HG02759 (cell line): ENCODE results near the gene SNAPIN.
"Not testable (repeated sequence)": the region's sequence is repeated elsewhere in the genome, so short reads cannot be mapped to it uniquely, and the experiment has no call there.

Source experiments
- ATAC-seq: cut with Tn5 transposase; IDR thresholded peaks from one replicate; pipeline ENCODE4 v1.9.1; 2021; ENCODE audit warnings: mild to moderate bottlenecking, moderate library complexity; ENCODE audit not compliant: unreplicated experiment

The SNAPIN gene

DNA sequence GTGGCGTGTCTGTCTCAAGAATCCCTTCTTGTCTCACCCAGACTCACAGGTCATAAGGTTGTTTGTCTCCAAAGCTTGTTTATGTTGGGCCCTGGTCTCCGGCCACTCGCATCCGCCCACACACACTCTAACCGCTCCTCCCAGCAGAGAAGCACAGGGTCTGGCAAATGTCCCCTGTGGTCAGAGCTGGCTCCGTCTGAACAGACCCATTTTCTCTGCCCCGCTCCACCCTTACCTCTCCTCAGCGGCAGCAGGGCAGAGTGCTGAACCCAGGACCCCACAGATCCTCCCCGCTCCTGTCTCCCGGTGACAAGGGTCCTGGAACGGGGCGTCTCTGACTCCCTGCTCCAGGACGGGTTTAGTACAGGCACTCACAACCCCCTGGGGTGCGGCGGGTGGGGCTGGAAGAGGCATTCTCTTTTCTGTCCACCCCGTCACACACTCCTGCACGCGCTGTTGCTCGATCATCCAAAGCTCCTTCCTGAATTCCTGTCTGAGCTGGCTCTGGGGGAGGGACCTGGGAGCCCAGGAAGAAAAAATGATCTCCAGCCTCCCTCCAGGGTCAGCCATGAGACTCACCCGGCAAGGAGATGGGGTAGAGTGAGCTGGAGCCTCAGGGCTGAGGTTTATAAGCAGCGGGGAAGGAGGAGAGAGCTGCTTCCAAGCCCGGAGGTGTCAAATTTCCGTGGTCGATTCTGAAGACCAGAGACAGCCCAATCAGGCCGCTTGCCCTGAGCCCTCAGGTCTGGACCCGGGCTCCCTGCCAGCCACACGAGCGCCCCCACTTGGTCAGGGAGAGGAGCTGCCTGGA lies 31.4 kb upstream of the SNAPIN start, which contains the start of gene S100A13:
Gene S100A13, minus strand, starts transcription at position 602 of the 811 bp plus-strand sequence. CDS start 1,033 bp downstream, outside the sequence.
- no peak for ATAC-seq

DNA sequence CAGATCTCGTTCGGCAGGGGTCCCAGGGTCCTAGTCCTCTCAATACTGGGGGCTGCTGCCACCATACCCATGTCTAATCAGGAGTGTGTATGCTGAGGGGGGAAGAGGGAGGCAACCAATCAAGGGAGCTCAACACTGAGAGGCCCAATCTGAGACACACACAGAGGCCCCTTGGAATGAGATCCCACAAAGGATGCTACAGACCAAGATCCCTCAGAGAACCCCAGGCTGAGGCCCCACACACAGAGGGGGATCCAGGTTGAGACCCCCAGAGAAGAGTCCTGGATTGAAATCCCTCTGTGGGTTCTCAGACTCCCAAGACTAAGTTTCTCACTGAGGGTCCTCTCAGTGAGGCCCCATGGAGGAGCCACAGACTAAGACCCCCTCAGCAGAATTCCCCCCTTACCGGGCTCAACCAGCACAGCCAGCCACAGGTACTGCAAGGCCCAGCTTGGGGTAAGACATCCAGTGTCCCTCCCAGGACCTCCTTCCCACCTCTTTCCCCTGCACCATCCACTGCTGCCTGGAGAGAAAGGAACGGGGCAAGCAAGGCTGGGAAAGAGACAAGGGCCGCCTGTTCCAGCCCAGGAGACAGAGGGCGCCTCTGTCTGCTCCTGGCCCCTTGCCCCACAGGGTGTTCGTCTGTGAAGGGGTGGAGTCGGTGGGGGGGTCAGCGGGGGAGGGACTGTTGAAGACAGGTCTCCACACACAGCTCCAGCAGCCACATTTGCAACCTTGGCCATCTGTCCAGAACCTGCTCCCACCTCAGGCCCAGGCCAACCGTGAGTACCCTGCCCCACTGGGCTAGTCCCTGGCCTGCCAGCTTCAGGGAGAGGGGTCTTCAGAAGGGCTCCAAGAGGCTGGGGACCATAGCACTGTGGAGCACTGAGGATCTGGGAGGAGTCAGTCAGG lies 30.5 kb upstream of the SNAPIN start, which contains the start of gene S100A1:
Gene S100A1, plus strand, starts transcription at position 720 of the 912 bp plus-strand sequence. CDS start 2,088 bp downstream, outside the sequence.
- no peak for ATAC-seq

DNA sequence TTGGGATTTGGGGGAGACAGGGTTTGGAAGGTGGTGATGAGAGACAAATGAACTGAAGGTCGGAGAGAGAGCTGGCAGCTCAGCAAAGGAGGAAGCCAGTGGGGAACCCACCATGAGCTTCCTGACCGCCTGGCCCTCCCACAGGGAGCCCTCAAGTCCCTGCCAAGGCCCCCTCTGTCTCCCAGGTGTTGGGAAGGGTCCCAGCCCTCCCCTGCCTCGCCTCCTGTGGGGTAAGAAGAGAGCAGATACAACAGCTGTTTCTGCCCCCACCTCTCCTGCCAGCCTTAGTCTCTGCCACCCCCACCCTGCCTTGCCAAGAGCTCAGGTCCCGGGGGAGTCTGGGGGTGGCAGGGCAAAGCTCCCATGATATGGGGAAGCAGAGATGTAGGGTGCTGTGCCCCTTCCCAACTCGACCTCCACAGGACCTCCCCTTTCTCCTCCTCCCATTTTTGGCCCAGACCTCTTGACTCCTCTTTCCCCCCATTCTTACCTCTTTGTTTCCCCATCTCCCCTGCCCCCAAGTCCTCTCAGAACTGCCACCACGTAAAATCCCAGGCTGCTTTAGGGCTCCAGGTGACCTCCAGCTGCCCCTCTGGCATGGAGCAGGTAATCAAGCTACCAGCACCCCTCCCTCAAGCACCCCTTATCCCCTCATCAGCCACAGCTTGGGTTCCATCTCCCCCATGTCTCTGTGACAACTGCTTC lies 29.7 kb upstream of the SNAPIN start:
- ATAC-seq, result no peak

DNA sequence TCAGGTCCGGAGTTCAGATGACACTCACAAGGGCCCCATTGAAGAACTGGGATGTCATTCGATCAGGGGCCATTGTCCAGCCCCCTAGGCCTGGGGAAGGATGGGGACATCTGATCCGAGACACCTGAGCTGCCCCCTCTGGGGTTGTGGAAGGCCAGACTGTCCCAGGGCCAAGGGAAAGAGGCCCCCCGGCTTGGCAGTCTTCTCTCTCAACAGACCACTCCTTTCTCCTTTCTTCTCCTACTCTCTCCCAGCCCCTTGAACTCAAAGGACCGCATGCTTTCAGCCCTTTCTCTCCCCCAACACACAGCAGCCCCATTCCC lies 29.2 kb upstream of the SNAPIN start:
- no peak for ATAC-seq

DNA sequence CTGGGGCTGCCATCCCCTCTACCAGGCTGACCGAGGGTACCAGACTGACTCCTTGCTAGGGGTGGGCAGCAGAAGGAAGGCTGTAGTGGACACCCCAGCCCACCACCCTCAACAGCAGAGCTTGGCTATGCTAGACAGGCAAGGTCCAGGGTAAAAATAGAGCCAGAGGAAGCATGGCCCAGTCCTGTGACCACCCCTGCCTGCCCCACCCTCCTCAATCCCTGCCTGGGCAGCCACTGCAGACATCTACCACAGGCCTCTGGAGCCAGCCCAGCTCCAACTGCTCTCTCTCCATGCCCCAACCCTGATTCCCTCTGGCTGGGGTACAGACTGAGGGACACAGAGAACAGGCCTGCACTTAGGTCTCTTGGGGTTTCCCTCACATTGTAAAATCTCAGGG lies 28.5 kb upstream of the SNAPIN start:
- ATAC-seq, result no peak

DNA sequence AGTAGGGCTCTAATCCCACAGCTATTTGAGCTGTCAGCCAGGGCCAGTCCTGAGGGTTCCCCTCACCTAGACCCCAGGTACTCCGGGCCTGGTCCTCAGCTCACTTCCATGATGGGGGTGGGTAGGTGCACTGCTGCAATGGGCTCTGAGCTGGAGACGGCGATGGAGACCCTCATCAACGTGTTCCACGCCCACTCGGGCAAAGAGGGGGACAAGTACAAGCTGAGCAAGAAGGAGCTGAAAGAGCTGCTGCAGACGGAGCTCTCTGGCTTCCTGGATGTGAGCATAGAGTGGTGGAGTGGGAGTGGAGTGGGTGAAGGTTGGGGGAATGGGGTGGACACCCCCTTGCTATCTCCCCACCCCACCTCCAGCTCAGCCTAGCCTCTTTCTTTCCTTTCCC lies 28.1 kb upstream of the SNAPIN start:
- ATAC-seq, result no peak

DNA sequence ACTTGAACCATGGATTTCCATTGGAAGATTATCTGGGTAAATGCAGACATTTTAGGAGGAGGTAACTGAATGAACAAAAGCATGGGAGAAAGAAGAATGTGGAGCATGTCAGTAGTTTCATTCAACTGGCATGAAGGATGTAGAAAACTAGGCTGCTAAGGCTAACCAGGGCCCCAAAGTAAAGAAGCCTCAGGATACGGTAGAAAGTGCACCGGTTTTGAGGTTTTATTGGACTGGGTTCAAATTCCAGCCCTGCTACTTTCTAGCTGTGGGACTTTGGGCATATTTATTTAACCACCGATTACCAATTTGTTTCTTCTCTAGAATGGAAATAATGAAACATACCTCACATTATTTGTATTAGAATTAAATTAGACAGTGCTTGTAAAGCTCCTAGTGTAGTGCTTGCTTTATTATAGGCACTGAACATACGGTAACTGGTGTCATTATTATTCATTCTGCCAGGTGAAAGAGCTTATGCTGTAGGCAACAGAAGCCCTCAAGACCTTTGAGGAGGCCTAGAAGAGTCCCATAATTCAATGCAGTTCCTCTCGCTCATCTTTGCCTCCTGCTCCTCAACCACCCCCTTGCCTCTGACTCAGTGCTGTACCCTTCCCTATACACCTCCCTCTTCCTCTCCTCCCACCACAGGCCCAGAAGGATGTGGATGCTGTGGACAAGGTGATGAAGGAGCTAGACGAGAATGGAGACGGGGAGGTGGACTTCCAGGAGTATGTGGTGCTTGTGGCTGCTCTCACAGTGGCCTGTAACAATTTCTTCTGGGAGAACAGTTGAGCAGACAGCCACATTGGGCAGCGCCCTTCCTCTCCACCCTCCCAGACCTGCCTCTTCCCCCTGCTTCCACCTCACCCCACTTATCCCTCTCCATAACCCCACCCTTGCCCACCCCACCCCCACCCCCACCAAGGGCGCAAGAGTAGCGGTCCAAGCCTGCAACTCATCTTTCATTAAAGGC lies 27.2 kb upstream of the SNAPIN start:
- ATAC-seq, result no peak

DNA sequence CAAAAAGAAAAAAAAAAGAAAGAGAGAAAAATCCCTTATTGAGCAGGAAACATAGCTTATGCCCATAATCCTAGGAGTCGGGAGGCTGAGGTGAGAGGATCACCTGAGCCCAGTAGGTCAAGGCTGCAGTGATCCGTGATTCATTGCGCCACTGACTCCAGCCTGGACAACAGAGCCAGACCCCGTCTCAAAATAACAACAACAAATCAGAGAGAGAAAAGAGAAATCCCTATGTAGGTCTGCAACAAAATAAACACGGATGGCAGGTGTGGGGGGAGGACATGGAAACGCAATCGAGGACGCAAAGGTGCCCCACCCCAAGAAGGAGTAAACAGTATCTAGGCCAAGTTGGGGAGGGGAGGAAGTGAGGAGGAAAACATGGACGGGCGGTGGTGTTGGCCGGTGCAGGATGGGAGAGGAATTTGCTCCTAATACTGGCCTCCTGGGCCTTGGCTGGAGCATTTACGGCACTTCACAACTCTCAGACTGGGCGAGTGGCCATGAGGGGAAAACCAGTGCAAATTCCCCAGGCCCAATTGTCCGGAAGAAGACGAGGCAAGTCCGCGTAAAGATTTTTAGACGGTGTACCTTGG lies 25.2 kb upstream of the SNAPIN start:
- peak; percentile 6 for ATAC-seq

DNA sequence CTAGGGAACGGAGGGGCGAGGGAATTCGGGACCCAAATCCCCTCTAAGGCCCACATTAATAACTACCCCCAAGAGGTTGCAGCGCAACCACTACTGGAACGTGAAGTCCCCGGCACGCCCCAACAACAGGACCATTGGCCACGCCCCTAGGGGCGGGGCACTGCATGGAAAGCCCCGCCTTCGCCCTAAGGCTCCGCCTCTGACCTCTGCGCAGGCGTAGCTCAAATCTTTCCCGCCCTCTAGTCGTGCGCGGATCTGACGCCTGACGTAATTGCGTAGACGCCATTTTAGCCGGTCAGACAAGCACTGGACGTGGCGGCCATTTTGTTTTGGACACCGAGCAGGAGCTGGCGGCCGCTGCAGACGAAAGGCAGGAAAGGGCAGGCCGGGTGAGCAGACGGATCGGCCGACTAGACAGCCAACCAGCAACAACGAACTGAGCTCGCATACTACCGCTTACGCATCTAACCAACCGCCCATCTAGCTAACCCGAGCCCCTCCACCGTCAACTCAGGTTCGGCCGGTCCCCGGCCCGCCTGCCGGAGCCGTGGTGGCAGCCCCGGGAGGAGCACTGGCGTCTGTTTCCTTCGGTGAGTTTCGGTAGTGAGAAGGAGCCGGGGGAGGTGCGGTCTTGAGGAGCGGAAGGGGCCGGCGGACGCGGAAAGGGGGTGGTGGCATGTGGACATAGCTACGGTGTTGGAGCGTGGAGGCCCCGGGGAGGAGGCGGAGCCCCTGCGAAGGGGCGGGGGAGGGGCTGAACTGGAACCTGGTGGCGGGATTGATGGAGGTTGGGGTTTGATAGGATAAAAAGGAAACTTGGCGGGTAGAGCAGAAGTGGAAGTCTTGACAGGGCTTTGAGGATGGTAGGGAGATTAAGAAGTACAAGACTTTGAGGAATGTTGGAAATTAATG lies 24.5 kb upstream of the SNAPIN start, which contains the start of gene CHTOP:
Gene CHTOP, plus strand, starts transcription at position 313 of the 912 bp plus-strand sequence. CDS start 2,523 bp downstream, outside the sequence.
- ATAC-seq, result peak; percentile 91

DNA sequence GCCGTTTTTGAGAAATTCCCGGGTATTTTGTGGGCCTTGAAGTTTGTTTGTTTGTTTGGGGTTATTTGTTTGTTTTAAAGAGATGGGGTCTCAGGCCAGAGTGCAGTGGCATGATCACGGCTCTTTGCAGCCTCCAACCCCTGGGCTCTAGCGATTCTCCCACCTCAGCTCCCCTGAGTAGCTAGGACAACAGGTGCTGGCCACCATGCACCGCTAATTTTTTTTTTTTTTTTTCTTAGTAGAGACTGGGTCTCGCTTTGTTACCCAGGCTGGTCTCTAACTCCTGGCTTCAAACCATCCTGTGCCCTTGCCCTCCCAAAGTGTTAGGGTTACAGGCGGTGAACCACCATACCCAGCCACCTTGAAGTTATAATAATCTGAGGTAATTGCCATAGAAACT lies 22.6 kb upstream of the SNAPIN start:
- no peak for ATAC-seq

DNA sequence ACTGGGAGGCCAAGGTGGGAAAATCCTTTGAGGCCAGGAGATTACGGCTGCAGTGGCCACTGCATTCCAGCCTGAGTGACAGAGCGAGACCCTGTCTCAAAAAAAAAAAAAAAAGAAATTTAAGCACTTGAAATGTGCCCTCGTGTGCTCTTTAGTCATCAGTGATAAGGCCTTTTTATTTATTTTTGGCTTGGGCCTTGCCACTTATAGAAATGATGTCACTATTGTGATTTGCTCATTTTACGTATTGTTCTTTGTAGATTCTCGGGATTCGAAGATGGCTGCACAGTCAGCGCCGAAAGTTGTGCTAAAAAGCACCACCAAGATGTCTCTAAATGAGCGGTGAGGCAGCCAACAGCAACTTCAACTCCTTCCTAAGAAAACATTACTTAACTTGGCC lies 22.2 kb upstream of the SNAPIN start:
- no peak for ATAC-seq

DNA sequence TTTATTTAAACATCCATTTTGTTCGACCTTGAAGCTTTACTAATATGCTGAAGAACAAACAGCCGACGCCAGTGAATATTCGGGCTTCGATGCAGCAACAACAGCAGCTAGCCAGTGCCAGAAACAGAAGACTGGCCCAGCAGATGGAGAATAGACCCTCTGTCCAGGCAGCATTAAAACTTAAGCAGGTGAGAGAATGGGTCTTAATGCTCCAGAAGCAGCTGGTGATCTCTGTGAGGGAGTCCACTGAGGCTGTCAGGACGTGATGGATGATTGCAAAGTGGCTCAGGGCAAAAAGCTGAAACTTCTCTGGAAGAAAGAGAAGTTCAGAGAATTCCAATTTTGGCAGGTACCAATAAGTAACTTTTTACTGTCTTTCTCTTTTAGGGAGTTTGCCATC lies 20.2 kb upstream of the SNAPIN start:
- ATAC-seq, result no peak

DNA sequence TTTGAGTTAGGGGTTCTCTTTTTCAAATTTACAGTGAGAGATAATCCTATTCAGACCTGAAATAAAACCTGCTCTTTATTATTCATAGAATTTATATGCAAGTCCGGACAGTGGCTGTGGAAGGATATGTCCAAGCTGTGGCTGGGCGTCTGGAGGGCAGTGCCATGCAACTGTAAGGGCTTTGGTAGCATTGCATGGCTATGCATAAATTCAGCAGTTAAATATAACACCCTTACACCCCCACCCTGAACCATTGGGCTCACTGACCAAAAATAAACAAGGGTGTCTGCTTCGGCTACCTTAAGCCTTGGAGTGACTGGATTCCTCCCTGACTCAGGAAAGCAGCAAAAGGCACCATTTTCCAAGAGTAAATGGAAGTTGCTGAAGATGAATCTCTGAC lies 19.2 kb upstream of the SNAPIN start:
- no peak for ATAC-seq

DNA sequence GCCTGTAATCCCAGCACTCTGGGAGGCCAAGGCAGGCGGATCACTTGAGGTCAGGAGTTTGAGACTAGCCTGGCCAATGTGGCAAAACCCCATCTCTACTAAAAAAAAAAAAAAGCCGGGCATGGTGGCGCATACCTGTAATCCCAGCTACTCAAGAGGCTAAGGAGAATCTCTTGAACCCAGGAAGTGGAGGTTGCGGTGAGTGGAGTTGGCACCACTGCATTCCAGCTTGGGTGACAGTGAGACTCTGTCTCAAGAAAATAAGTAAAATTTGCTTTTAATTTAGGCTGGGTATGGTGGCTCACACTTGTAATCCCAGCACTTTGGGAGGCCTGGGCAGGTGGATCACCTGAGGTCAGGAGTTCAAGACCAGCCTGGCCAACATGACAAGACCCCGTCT lies 18.3 kb upstream of the SNAPIN start:
- ATAC-seq, result not testable (repeated sequence)

DNA sequence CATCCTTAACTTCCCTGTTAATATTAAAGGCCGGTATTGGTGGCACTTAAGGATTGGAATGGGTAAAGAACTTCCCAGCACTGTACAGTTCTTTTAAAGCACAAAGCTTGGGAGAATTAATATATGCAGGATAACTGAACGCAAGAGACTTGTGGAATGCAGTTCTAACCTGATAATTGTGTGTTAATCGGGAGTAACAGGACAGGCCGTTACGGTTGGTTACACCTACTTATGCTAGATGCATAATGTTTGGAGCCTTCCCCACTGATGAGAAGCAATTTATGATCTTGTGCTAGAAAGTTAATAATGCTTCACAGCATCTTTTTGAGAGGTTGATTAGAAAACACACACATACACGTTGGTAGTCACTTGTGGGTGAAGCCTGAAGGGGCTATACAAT lies 17.6 kb upstream of the SNAPIN start:
- ATAC-seq, result no peak

DNA sequence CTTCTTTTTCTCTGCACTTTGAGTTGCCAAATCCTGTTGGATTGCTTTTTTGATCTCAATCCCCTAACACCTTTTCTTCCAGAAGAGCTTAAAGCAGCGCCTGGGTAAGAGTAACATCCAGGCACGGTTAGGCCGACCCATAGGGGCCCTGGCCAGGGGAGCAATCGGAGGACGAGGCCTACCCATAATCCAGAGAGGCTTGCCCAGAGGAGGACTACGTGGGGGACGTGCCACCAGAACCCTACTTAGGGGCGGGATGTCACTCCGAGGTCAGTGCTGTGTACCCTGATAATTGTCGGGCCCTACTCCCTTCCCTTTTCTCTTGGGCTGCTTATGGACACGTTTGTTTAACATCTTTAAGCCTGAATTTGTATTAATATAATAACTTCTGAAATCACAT lies 16.3 kb upstream of the SNAPIN start:
- no peak for ATAC-seq

DNA sequence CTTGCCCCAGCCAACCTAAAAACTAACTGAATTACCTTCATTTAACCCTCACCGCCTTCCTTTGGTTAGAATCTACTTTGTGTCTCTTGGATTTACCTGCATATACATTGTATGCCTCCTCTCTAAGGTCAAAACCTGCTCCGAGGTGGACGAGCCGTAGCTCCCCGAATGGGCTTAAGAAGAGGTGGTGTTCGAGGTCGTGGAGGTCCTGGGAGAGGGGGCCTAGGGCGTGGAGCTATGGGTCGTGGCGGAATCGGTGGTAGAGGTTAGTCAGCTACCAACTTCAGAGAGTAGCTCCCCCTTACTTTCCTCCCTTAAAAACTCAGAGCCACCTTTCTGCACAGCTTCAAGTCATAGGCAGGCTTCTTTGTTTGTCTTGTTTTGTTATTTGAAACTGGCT lies 15.4 kb upstream of the SNAPIN start:
- no peak for ATAC-seq

DNA sequence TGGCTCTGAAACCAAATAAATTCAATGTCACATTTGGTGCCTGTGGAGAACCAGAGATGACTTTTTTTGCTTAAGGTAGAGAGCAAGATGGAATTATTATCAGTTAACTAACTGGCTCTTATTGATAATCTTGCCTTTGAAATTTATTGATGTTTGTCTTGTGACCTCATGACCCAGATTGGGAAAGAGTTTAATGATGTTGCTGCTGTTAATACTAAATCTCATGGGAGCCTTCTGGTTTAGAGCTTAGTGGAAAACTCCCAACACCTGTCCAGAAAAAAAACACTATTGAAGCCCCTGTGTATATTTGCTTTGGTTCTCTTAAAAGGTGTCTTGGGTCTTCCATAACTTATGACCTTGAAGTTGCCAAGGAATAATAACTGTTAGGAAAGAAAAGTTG lies 14.7 kb upstream of the SNAPIN start:
- ATAC-seq, result no peak
